Sigmoid colon (tissue), 7 donors: ENCODE results near the gene WFIKKN2. TPM values are rescaled to one million over a fixed set of nuclear protein-coding genes. Genes with fewer than 3 reads are reported as not detected.

Experiments used
- DNase-seq: peaks from one replicate; pipeline ENCODE4 v3.0.0-alpha.2; 2019
- H3K27ac ChIP-seq, 4 donors: fragments of 200-600 bp; sonication (generic); one replicate each; pipeline ENCODE4 v1.5.1; 2016 to 2019; ENCODE audit warnings: mild to moderate bottlenecking in 1 of 4
- H3K27me3 ChIP-seq, 3 donors: fragments of 200-600 bp; sonication (generic); one replicate each; pipeline ENCODE4 v1.5.1; 2019; ENCODE audit warnings: mild to moderate bottlenecking in 1 of 3
- H3K36me3 ChIP-seq, 4 donors: fragments of 200-600 bp; sonication (generic); one replicate each; pipeline ENCODE4 v1.5.1; 2016 to 2019
- H3K4me1 ChIP-seq, 4 donors: fragments of 200-600 bp; sonication (generic); one replicate each; pipeline ENCODE4 v1.5.1; 2017 to 2019
- H3K4me3 ChIP-seq, 4 donors: fragments of 200-600 bp; sonication (generic); one replicate each; pipeline ENCODE4 v1.5.1; 2017 to 2019; ENCODE audit warnings: mild to moderate bottlenecking in 2 of 4, moderate library complexity in 1 of 4
- H3K9me3 ChIP-seq, 4 donors: fragments of 200-600 bp in 3 of 4; sonication (generic) in 3 of 4; one replicate each; pipeline versions ENCODE4 v1.5.1 to v1.6.1; 2013 to 2019
- EP300 ChIP-seq, 4 donors: sonication (generic); formaldehyde crosslinking; IDR thresholded peaks; one replicate each; pipeline ENCODE4 v1.6.1; 2017; ENCODE audit warnings: antibody characterized with exemption in 4 of 4
- POLR2A ChIP-seq, 2 donors: fragments of 450-650 bp; IDR thresholded peaks; one replicate each; pipeline ENCODE4 v1.6.1; 2016; ENCODE audit warnings: antibody characterized with exemption in 2 of 2, mild to moderate bottlenecking in 2 of 2, moderate library complexity in 2 of 2
- POLR2AphosphoS5 ChIP-seq, 4 donors: sonication (generic); formaldehyde crosslinking; IDR thresholded peaks; one replicate each; pipeline ENCODE4 v1.6.1; 2017; ENCODE audit warnings: antibody characterized with exemption in 4 of 4
- WGBS, 2 donors: extraction: QIAGEN DNeasy Blood & Tissue Kit; methylation state at CpG; one replicate each; pipeline ENCODE4 v1.1.7; 2013; 5-methylcytosine and 5-hydroxymethylcytosine counted together
- intact Hi-C: fragments of 100-400 bp; cut with DNase I; formaldehyde crosslinking; loops from one replicate; pipeline ENCODE4 v1.15.1; 2023
- polyA plus RNA-seq, 3 donors: library from polyadenylated mRNA; stranded (reverse); fragments of 200-250 nt; gene quantifications; one replicate each; pipeline ENCODE4 v1.2.3, GENCODE V29; 2013
- total RNA-seq, 4 donors: library from RNA; depleted of rRNA; stranded (reverse); fragments of >200 nt; gene quantifications; one replicate each; pipeline ENCODE4 v1.1.0, GENCODE V29; 2016
- TF ChIP-seq, protein P1 (sequence below), 4 experiments: fragments of 450-650 bp in 3 of 4; fragments of 200-600 bp in 1 of 4; IDR thresholded peaks; one replicate each; pipeline ENCODE4 v1.5.1; 2016 to 2019; ENCODE audit warnings: antibody characterized with exemption in 4 of 4, mild to moderate bottlenecking in 3 of 4, moderate library complexity in 2 of 4
- donor health status: healthy with polysubstance abuse.
- donor health status: Bipolar disorder and iron deficiency.
- donor health status: healthy.

The WFIKKN2 gene
- total and polyA plus RNA-seq, 7 donors, result under 0.01 to 1.1 (median 0.11) TPM; not detected in 1

GRCh38 chr17:50805486-50805885 lies 29.9 kb upstream of the WFIKKN2 start:
- no peak for DNase-seq

DNA sequence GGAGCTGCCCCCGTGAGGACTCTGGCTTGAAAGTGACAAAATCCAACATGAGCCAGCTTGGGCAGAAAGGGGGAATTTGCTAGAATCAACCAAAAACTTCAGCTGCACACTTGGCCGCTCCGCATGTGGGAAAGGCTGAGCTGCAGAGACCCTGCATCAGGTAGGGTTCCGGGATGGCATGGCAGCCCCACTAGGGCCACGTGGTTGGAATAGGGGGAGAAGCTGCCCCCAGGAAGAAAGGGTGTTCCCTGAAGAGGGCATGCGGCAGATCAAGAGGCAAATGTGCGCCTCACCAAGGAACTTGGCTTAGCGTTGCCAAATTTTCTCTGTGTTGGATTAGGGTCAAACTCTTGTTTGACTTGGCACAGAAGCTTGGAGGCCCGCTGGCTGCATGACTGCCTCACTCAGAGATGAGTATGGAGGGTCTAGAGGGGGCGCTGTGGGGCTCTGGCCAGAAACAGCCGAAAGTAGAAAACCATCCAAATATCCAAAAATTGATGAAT lies 29.2 kb upstream of the WFIKKN2 start:
- 48 to 71% methylated on average over 11 of the region's 11 CpGs for WGBS, 2 donors
- no peak for TF ChIP-seq EP300 (IDR thresholded peaks at IDR 0.05)
- TF ChIP-seq POLR2AphosphoS5 (IDR thresholded peaks at IDR 0.05), result no peak
- TF ChIP-seq, protein P1, sequence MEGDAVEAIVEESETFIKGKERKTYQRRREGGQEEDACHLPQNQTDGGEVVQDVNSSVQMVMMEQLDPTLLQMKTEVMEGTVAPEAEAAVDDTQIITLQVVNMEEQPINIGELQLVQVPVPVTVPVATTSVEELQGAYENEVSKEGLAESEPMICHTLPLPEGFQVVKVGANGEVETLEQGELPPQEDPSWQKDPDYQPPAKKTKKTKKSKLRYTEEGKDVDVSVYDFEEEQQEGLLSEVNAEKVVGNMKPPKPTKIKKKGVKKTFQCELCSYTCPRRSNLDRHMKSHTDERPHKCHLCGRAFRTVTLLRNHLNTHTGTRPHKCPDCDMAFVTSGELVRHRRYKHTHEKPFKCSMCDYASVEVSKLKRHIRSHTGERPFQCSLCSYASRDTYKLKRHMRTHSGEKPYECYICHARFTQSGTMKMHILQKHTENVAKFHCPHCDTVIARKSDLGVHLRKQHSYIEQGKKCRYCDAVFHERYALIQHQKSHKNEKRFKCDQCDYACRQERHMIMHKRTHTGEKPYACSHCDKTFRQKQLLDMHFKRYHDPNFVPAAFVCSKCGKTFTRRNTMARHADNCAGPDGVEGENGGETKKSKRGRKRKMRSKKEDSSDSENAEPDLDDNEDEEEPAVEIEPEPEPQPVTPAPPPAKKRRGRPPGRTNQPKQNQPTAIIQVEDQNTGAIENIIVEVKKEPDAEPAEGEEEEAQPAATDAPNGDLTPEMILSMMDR (IDR thresholded peaks at IDR 0.05), result no peak
- no peak for TF ChIP-seq POLR2A (IDR thresholded peaks at IDR 0.05)
- DNase-seq, result no peak
- H3K4me1 ChIP-seq, result no peaks in the 10 kb centered on the region
- no peak overlapping the region for H3K4me3 ChIP-seq
- intact Hi-C loops, result no loop called here
- no peaks in the 10 kb centered on the region for H3K27me3 ChIP-seq
- H3K36me3 ChIP-seq, result no peaks in the 10 kb centered on the region
- no peaks in the 10 kb centered on the region for H3K9me3 ChIP-seq
- no peak overlapping the region for H3K27ac ChIP-seq

More at GRCh38 chr17:50805486-50805885, 29.9 kb upstream of the WFIKKN2 start:
- Histone ChIP-seq H3K27ac (no peak overlapping the region), H3K27me3 (no peaks in the 10 kb centered on the region), H3K4me1 (no peaks in the 10 kb centered on the region), H3K9me3 (no peaks in the 10 kb centered on the region), H3K36me3 (no peaks in the 10 kb centered on the region), H3K4me3 (no peak overlapping the region)
- WGBS, 2 donors, result 72 to 86% methylated on average over 6 of the region's 6 CpGs
- intact Hi-C loops, result no loop called here
- TF ChIP-seq POLR2A (IDR thresholded peaks at IDR 0.05) (no peak), EP300 (IDR thresholded peaks at IDR 0.05) (no peak), POLR2AphosphoS5 (IDR thresholded peaks at IDR 0.05) (no peak)
- TF ChIP-seq, protein P1 (IDR thresholded peaks at IDR 0.05), result no peak

DNA sequence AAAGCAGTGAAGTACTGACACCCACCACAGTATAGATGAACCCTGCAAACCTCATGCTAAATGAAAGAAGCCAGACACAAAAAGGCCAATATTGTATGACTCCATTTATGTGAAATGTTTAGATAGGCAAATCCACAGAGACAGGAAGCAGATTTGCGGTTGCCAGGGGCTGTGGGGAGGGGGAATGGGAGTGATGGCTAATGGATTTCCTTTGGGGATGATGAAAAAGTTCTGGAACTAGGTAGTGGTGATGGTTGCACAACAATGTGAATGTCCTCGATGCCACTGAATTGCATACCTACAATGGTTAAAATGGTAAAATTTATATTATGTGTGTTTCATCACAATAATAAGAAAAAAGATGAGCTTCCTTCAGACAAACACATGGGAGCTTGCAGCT lies 28.4 kb upstream of the WFIKKN2 start:
- no peak overlapping the region for H3K4me3 ChIP-seq
- WGBS, 2 donors, result 74 to 80% methylated on average over 2 of the region's 2 CpGs
- no peaks in the 10 kb centered on the region for H3K9me3 ChIP-seq
- DNase-seq, result no peak
- TF ChIP-seq POLR2A (IDR thresholded peaks at IDR 0.05) (no peak), POLR2AphosphoS5 (IDR thresholded peaks at IDR 0.05) (no peak), EP300 (IDR thresholded peaks at IDR 0.05) (no peak)
- TF ChIP-seq, protein P1 (IDR thresholded peaks at IDR 0.05), result no peak
- H3K27me3 ChIP-seq, result no peaks in the 10 kb centered on the region
- no peaks in the 10 kb centered on the region for H3K4me1 ChIP-seq
- H3K27ac ChIP-seq, result no peak overlapping the region
- no peaks in the 10 kb centered on the region for H3K36me3 ChIP-seq
- intact Hi-C loops, result no loop called here

GRCh38 chr17:50807675-50808074 lies 27.7 kb upstream of the WFIKKN2 start:
- intact Hi-C loops, result no loop called here
- Histone ChIP-seq H3K36me3 (no peaks in the 10 kb centered on the region), H3K27ac (no peak overlapping the region), H3K9me3 (no peaks in the 10 kb centered on the region), H3K4me1 (no peaks in the 10 kb centered on the region), H3K27me3 (no peaks in the 10 kb centered on the region), H3K4me3 (no peak overlapping the region)
- no peak for DNase-seq
- WGBS, 2 donors, result 90 to 91% methylated on average over 5 of the region's 5 CpGs
- no peak for TF ChIP-seq POLR2AphosphoS5 (IDR thresholded peaks at IDR 0.05)
- no peak for TF ChIP-seq EP300 (IDR thresholded peaks at IDR 0.05)
- TF ChIP-seq, protein P1 (IDR thresholded peaks at IDR 0.05), result no peak
- no peak for TF ChIP-seq POLR2A (IDR thresholded peaks at IDR 0.05)

GRCh38 chr17:50808413-50808812 lies 27.0 kb upstream of the WFIKKN2 start:
- Histone ChIP-seq H3K9me3 (no peaks in the 10 kb centered on the region), H3K27ac (no peak overlapping the region), H3K4me3 (no peak overlapping the region), H3K36me3 (no peaks in the 10 kb centered on the region), H3K27me3 (no peaks in the 10 kb centered on the region), H3K4me1 (no peaks in the 10 kb centered on the region)
- DNase-seq, result no peak
- no peak for TF ChIP-seq EP300 (IDR thresholded peaks at IDR 0.05)
- TF ChIP-seq POLR2AphosphoS5 (IDR thresholded peaks at IDR 0.05), result no peak
- TF ChIP-seq, protein P1 (IDR thresholded peaks at IDR 0.05), result no peak
- TF ChIP-seq POLR2A (IDR thresholded peaks at IDR 0.05), result no peak
- intact Hi-C loops, result no loop called here
- WGBS, 2 donors, result 93 to 95% methylated on average over 7 of the region's 7 CpGs
